Left colon (tissue), 2 donors: ENCODE data around the gene PXK. TPM values are rescaled to one million over a fixed set of nuclear protein-coding genes. Genes with fewer than 3 reads are reported as not detected.

Source experiments
- ATAC-seq: fragments of 200-7000 bp; cut with Tn5 transposase; one replicate; pipeline ENCODE4 v1.9.1; 2020; ENCODE audit warnings: mild to moderate bottlenecking, moderate library complexity
- DNase-seq, 2 donors: peaks; one replicate each; pipeline ENCODE4 v3.0.0-alpha.2; 2020
- intact Hi-C, 2 donors: fragments of 100-400 bp; cut with DNase I in 1 of 2; cut with micrococcal nuclease in 1 of 2; formaldehyde crosslinking; loops; one replicate each; pipeline versions ENCODE4 v1.11.2 to v1.14.0; 2022; cut with DNase I, micrococcal nuclease
- total RNA-seq, 2 donors: library from RNA; stranded (reverse); fragmentation: NEBNext Ultra II Directional; extraction: Animal tissue kit (Norgen Biotek cat#: 25700); gene quantifications; one replicate each; pipeline ENCODE4 v1.2.1, GENCODE V29; 2021
- donor health status: DM: no; HTN: no; CAD: no.
- donor health status: DM: yes; HTN: yes; CAD: no.

PXK gene
- total RNA-seq, 2 donors from 2014 or later = 10.2 to 12.6 TPM

DNA sequence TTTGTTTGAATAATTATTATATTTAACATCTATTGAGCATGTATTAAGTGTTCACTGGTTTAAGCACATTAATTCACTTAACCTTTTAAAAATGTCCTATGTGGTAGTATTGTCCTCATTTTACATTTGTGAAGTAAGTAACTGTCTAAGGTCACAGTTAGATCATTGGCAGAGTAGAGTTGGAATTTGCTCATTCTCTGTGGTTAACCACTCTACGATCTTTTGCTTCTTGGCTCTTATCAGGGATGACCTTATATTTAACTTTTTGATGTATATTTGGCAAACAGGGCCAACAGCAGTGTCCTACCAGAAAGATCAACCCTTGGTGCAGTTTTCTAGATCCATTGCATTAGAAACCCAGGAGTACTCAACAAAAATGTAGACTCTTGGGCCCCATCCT, 34.0 kb downstream of the PXK start:
- DNase-seq (no peak), ATAC-seq (no peak)
- intact Hi-C loops = no loop called here

GRCh38 chr3:58369038-58369437, 36.3 kb downstream of the PXK start:
- no peak for ATAC-seq

GRCh38 chr3:58369876-58370275, 37.2 kb downstream of the PXK start:
- ATAC-seq (no peak), DNase-seq (no peak)
- intact Hi-C loops = no loop called here

More at GRCh38 chr3:58369038-58369437, 36.3 kb downstream of the PXK start:
- intact Hi-C loops = no loop called here
- DNase-seq = no peak

GRCh38 chr3:58370407-58370806, 37.7 kb downstream of the PXK start:
- no peak for ATAC-seq
- DNase-seq = no peak
- intact Hi-C loops = no loop called here

GRCh38 chr3:58371754-58372153, 39.1 kb downstream of the PXK start:
- no peak for ATAC-seq
- DNase-seq = no peak
- intact Hi-C loops = no loop called here

DNA sequence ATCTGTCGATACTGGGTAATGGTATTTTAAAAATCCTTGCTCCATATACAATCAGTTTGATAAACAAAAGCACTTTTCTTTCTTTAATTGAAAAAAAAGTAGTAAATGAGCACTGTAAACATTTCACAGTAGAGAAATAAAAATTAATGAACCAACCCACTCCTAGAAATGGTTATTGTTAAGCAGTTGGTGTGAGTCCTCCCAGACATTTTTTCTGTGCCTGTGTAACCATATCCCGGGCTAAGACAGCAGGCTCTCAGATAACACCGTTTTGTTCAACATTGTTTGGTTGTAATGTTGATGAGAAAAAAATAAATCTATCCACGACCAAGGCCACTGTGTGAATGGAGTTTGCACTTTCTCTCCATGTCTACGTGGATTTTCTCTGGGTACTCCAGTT, 42.6 kb downstream of the PXK start:
- DNase-seq = no peak
- intact Hi-C loops = no loop called here

GRCh38 chr3:58377168-58377567, 44.5 kb downstream of the PXK start:
- intact Hi-C loops = no loop called here
- DNase-seq (no peak), ATAC-seq (no peak)

More for the DNA sequence above, 42.6 kb downstream of the PXK start:
- ATAC-seq = no peak

DNA sequence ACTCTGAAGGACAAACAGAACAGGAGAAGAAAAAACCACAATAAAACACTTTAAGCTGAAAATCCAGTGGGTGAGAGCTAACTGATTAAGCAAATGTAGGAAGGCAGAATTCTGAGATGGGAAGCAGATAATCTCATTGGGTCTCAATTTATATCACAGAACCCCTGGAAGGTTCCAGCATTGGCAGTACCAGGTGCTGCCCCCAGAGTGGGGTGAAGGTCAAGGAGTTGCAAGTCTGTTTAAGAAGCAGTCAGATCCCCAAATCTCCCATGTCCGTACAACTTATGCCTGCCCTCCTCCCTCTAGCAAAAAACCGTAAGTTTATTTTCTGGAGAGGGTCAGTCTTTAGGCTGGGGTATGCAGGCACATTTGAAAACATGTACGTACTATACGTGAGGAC, 45.1 kb downstream of the PXK start:
- DNase-seq (no peak), ATAC-seq (no peak)
- intact Hi-C loops = no loop called here

DNA sequence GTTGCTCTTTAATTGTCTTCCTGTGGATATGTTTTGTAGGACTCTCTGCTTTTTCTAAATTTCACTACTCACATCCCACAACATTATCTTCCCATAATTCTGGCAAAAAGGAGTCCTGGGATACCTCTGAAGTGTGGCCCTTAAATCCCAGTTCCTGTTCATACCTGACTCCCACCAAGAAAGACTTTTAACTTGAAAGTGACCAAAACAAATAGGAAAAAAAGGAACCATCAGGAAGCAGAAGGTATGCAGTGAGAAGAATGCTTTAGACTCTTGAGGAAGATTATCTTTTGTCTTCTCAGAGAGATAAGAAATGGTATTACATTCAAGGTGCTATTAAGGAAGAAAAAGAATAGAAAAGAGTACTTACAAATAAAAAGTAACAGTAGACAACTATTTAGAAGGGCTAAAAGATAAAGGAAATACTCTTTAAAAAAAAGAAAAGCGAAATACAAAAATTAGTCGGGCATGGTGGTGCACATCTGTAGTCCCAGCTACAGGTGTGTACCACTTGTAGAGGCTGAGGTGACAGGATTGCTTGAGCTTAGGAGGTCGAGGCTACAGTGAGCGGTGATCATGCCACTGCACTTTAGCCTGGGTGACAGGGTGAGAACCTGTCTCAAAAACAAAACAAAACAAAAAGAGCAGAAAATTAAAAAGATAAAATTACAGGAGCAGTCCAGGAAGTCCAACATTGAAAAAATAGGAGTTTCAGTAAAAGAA, 46.8 kb downstream of the PXK start:
- ATAC-seq = no peak
- intact Hi-C loops = no loop called here
- no peak for DNase-seq

DNA sequence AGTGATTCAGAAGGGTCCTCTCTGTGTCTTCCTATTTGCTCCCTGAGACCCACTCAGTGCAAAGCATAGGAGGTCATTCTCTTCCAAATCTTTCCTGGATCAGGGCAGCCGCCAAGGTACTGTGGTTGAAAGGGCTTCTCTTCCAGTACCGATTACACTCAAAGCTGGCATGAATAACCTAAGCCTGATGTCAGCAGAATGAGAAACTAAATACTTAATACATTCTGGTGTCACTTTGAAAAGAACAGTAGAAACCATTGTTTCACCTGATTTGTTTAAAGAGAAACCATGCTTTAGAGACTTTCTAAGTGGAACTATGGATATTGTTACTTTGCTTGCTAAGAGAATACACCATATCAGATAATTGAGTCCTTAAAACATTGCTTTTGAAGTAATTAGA, 50.8 kb downstream of the PXK start:
- intact Hi-C loops = no loop called here
- no peak for DNase-seq
- no peak for ATAC-seq

GRCh38 chr3:58383904-58384303, 51.2 kb downstream of the PXK start:
- ATAC-seq = no peak
- no peak for DNase-seq
- intact Hi-C loops = no loop called here

- intact Hi-C loops = no loop called here
- no peak for DNase-seq
- ATAC-seq = no peak
These were observed 51.8 kb downstream of the PXK start for GRCh38 chr3:58384381-58385090.

DNA sequence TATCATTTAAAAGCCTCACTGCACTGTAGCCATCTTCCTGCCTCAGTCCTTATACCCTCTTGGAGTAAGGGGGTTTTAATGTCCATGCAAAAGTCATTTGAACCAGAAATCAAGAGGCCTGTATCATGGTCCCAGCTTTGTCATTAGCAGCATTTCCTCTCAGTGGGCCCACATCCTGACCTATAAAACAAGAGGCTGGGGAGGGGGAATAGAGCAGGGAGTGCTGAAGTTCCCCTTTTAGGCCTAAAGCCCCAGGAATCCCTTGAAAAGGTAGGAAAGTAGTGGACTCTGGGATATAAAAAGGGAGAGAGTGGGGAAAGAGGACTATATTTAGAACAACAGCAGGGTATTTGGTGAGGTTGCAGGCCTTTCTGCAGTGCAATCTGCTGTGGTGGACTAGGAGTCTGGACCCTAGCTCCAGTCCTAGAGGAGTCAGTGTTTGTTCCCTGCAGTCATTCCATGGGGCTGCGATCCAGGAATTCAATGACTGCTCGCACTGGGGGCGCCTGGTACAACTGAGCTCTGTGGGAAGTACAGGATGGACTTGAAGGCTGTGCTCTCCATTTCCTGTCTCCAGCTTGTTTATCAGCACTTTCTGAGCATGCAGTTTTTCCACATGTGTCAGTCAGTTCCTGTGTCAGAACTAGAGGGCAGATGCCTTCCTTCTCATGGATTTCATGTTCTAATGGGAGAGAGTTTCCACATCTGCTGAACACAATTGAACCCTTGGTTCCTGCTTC, 54.1 kb downstream of the PXK start:
- intact Hi-C loops = no loop called here
- no peak for ATAC-seq
- no peak for DNase-seq

GRCh38 chr3:58387650-58388546, 55.2 kb downstream of the PXK start:
- DNase-seq (no peak), ATAC-seq (no peak)
- intact Hi-C loops = no loop called here

GRCh38 chr3:58388550-58389091, 55.9 kb downstream of the PXK start:
- DNase-seq (no peak), ATAC-seq (no peak)
- intact Hi-C loops = no loop called here

DNA sequence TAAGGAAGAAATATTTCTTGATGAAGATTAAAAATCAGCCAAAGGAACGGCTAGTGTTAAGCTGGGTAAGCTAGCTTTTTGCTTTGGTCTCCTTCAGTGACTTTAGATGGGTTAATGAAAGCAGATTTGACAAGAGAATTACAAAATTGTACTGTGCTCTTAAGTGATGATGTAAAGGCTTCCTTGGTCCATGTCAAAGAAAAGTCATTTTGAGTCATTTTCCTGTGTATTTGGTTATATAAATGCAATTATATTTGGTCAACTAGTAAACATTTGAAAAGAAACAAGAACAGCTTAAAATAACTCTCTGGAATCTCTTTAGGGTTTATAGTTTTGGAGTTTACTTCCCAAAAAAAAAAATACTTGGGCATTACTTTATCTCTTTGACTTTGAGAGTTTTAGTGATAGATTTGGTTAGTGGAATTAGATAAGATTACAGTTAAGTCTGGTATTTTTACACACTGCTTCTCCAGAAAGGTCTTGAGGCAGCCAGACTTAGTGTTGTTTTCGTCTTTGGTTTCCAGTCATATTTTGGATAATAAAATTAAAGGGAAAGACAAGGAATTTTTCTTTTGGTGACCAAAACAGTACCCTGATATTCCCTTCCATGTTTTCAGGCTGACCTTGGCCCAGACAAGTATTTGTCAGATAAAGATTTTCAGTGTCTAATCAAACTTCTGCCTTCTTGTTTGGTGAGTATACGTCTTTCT, 58.6 kb downstream of the PXK start:
- no peak for DNase-seq
- no peak for ATAC-seq
- intact Hi-C loops = no loop called here

- intact Hi-C loops = no loop called here
- DNase-seq (no peak), ATAC-seq (no peak)
These were observed 59.5 kb downstream of the PXK start for GRCh38 chr3:58392181-58392580.

DNA sequence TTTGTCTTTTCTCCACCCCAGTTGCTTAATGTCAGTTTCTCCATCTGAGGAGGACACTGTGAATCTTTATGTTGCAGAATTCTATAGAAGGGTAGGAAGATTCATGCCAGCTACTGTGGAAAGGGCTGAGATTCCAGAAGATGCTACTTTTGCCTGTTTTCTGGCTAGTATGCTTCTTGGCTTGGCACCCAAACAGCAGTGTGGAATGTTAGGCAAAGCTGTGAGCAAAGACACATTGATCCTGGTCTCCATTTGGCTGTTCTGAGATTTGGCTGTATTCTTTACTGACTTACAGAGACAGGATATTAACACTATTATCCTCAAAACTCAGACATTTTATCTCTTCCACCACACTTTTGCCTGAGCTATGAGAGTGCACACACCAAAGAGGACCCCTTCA, 61.6 kb downstream of the PXK start:
- intact Hi-C loops = no loop called here
- no peak for ATAC-seq
- no peak for DNase-seq
